HUES6 (cell line): Measurements from ENCODE around the gene TNS4.

Experiments
- H3K27ac ChIP-seq: 2 replicates; pipeline ENCODE4 v1.7.0; 2013; ENCODE audit warnings: low read depth, mild to moderate bottlenecking, low read length, inconsistent platforms
- H3K27me3 ChIP-seq: 2 replicates; pipeline ENCODE4 v1.6.1; 2013; ENCODE audit warnings: low read length; ENCODE audit not compliant: control insufficient read depth, insufficient read depth
- H3K36me3 ChIP-seq: 2 replicates; pipeline ENCODE4 v1.6.1; 2013; ENCODE audit warnings: low read length; ENCODE audit not compliant: control insufficient read depth, insufficient read depth
- H3K4me1 ChIP-seq: 2 replicates; pipeline ENCODE4 v1.6.1; 2013; ENCODE audit warnings: low read length; ENCODE audit not compliant: control insufficient read depth, insufficient read depth
- H3K4me3 ChIP-seq: 2 replicates; pipeline ENCODE4 v1.5.1; 2013; ENCODE audit warnings: low read depth, low read length
- H3K9ac ChIP-seq: one replicate; pipeline ENCODE4 v1.6.1; 2013; ENCODE audit warnings: mild to moderate bottlenecking, low read length
- H3K9me3 ChIP-seq: 2 replicates; pipeline ENCODE4 v1.6.1; 2013; ENCODE audit warnings: low read depth, low read length; ENCODE audit not compliant: control insufficient read depth, insufficient read depth

Gene TNS4

GRCh38 chr17:40466298-40466971 lies 35.0 kb downstream of the TNS4 start:
- Histone ChIP-seq H3K9ac (no peak overlapping the region), H3K4me1 (peaks cover 32% of the 10 kb centered on the region), H3K27ac (no peak overlapping the region), H3K4me3 (no peak overlapping the region), H3K27me3 (no peaks in the 10 kb centered on the region), H3K9me3 (no peaks in the 10 kb centered on the region), H3K36me3 (no peaks in the 10 kb centered on the region)

- no peak overlapping the region for H3K27ac ChIP-seq
- H3K9ac ChIP-seq: no peak overlapping the region
- no peaks in the 10 kb centered on the region for H3K27me3 ChIP-seq
These were observed 37.0 kb downstream of the TNS4 start for GRCh38 chr17:40464392-40464855.

GRCh38 chr17:40463122-40463550 lies 38.3 kb downstream of the TNS4 start:
- Histone ChIP-seq H3K9ac (no peak overlapping the region), H3K9me3 (no peaks in the 10 kb centered on the region), H3K36me3 (peaks cover under 1% of the 10 kb centered on the region; the same call in 1 of the 2 replicates), H3K27me3 (no peaks in the 10 kb centered on the region), H3K4me3 (no peak overlapping the region), H3K4me1 (peaks cover 50% of the 10 kb centered on the region), H3K27ac (peak overlapping the region; percentile 61; the same call in 1 of the 2 replicates)

More at GRCh38 chr17:40464392-40464855, 37.0 kb downstream of the TNS4 start:
- Histone ChIP-seq H3K4me3 (no peak overlapping the region), H3K36me3 (no peaks in the 10 kb centered on the region), H3K4me1 (peaks cover 38% of the 10 kb centered on the region), H3K9me3 (no peaks in the 10 kb centered on the region)

GRCh38 chr17:40462343-40463121 lies 38.9 kb downstream of the TNS4 start:
- peaks cover 6% of the 10 kb centered on the region; the same call in 1 of the 2 replicates for H3K36me3 ChIP-seq
- H3K9ac ChIP-seq: no peak overlapping the region
- peak overlapping the region; percentile 61; the same call in 1 of the 2 replicates for H3K27ac ChIP-seq
- H3K27me3 ChIP-seq: no peaks in the 10 kb centered on the region
- H3K9me3 ChIP-seq: no peaks in the 10 kb centered on the region
- H3K4me3 ChIP-seq: no peak overlapping the region
- H3K4me1 ChIP-seq: peaks cover 56% of the 10 kb centered on the region

- H3K4me1 ChIP-seq: peaks cover 61% of the 10 kb centered on the region
- no peak overlapping the region for H3K9ac ChIP-seq
- H3K27ac ChIP-seq: no peak overlapping the region
- no peaks in the 10 kb centered on the region for H3K27me3 ChIP-seq
- H3K9me3 ChIP-seq: no peaks in the 10 kb centered on the region
- H3K4me3 ChIP-seq: no peak overlapping the region
- H3K36me3 ChIP-seq: peaks cover 13% of the 10 kb centered on the region
These were observed 39.6 kb downstream of the TNS4 start for GRCh38 chr17:40461732-40462342.

- Histone ChIP-seq H3K36me3 (peaks cover 20% of the 10 kb centered on the region), H3K27ac (no peak overlapping the region), H3K27me3 (no peaks in the 10 kb centered on the region), H3K4me1 (peaks cover 61% of the 10 kb centered on the region), H3K9ac (no peak overlapping the region), H3K4me3 (no peak overlapping the region), H3K9me3 (no peaks in the 10 kb centered on the region)
These were observed 40.3 kb downstream of the TNS4 start for GRCh38 chr17:40460968-40461731.

GRCh38 chr17:40460604-40460967 lies 40.8 kb downstream of the TNS4 start:
- Histone ChIP-seq H3K9ac (no peak overlapping the region), H3K9me3 (no peaks in the 10 kb centered on the region), H3K36me3 (peaks cover 26% of the 10 kb centered on the region), H3K4me3 (no peak overlapping the region), H3K4me1 (peaks cover 61% of the 10 kb centered on the region), H3K27ac (no peak overlapping the region), H3K27me3 (no peaks in the 10 kb centered on the region)

- peaks cover 27% of the 10 kb centered on the region for H3K36me3 ChIP-seq
- H3K4me3 ChIP-seq: no peak overlapping the region
- no peaks in the 10 kb centered on the region for H3K27me3 ChIP-seq
- H3K9me3 ChIP-seq: no peaks in the 10 kb centered on the region
- H3K4me1 ChIP-seq: peaks cover 61% of the 10 kb centered on the region
- no peak overlapping the region for H3K27ac ChIP-seq
- no peak overlapping the region for H3K9ac ChIP-seq
These were observed 41.5 kb downstream of the TNS4 start for GRCh38 chr17:40459636-40460603.

- H3K9ac ChIP-seq: no peak overlapping the region
- H3K36me3 ChIP-seq: peaks cover 36% of the 10 kb centered on the region
- no peaks in the 10 kb centered on the region for H3K27me3 ChIP-seq
- no peak overlapping the region for H3K27ac ChIP-seq
- H3K9me3 ChIP-seq: no peaks in the 10 kb centered on the region
- H3K4me1 ChIP-seq: peaks cover 61% of the 10 kb centered on the region
- no peak overlapping the region for H3K4me3 ChIP-seq
These were observed 42.5 kb downstream of the TNS4 start for GRCh38 chr17:40458851-40459482.
